ENCODE data around the gene NADK. TPM values are rescaled to one million over a fixed set of nuclear protein-coding genes. Genes with fewer than 3 reads are reported as not detected.

The NADK gene
- total and polyA plus RNA-seq, 2 donors (not counting 1 experiment from before 2014, with no cell fraction given): 149 to 184 TPM

DNA sequence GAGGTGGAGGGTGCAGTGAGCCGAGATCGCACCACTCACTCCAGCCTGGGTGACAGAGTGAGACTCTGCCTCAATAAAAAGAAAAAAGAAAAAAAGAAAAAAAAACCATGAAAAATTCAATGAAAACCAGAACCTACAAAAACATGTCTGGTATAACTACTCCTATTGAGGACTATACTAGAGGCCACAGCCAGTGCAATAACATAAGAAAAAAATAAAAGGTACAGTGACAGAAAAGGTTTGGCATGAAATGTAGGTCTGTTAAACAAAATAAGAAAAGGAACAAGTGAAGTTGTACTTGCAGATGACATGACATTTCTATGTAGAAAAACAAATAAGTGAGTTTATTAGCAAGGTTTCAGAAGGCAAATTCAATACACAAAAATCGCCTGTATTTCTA is 8.2 kb downstream of the NADK start:
- intact Hi-C loops (cut with micrococcal nuclease): no loop called here
- WGBS (ENCODE audit: insufficient coverage): no CpG with 5 or more reads among the region's 3 CpGs
- H3K27ac Mint-ChIP-seq: no peak overlapping the region

DNA sequence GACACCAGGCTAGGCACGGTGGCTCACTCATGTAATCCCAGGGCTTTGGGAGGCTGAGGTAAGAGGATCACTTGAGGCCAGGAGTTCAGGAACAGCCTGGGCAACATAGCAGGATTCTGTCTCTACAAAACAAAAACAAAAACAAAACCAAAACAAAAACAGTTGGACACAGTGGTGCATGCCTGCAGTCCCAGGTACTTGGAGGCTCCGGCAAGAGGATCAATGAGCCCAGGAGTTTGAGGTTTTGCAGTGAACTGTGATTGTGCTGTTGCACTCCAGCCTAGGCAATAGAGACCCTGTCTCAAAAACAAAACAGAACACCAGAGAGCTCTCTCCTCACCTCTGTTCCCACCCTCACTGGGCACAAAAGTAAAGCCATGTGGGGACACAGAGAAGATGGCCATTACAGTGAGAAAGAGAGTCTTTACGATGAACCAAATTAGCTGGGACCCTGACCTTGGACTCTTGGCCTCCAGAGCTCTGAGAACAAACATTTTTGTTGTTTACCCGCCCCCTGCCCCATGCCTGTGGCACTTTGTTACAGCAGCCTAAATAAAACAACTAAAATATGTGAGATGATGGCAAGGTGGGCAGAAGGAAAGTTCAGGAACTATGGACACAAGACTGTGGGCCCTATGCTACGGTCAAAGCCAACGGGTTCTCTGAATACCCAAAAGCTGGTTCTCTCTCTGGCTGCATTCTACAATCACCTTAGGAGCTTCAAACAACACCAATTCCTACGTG is 9.8 kb downstream of the NADK start:
- ATAC-seq (ENCODE audit: low read depth) (no peak), DNase-seq (no peak)
- H2AFZ ChIP-seq (ENCODE audit: insufficient read depth, low read depth, low read length, poor library complexity, severe bottlenecking): no peak overlapping the region
- ChIA-PET CTCF (interaction anchor here (0.8 to 1.4 kb wide), 3 partner anchors 12 to 140 kb away, joined by 3 to 6 read pairs (median 5); no protein-coding TSS in a partner anchor), POLR2A (no interaction called here)
- H3K27ac ChIP-seq (ENCODE audit: low read length in 2 of 2): peak overlapping the region in 1 of 2 donors; percentile 3
- H3K4me2 ChIP-seq (replicated peaks; ENCODE audit: low read depth, low read length, poor library complexity, severe bottlenecking): no peak overlapping the region
- intact Hi-C loops (cut with micrococcal nuclease): no loop called here
- Mint-ChIP-seq H3K9me3 (ENCODE audit: insufficient read depth) (peaks cover 4% of the 10 kb centered on the region), H3K4me3 (no peak overlapping the region), H3K27me3 (no peaks in the 10 kb centered on the region), H3K27ac (peak overlapping the region; percentile 10), H3K4me1 (peaks cover 17% of the 10 kb centered on the region)
- no peaks in the 10 kb centered on the region for H3K27me3 ChIP-seq (replicated peaks in 1 of 4; ENCODE audit: control extremely low read depth in 1 of 4, control insufficient read depth in 3 of 4, insufficient read depth in 4 of 4, low read length in 3 of 4)
- H3K4me3 ChIP-seq (ENCODE audit: control extremely low read depth in 1 of 5, extremely low read depth in 1 of 5, insufficient read depth in 1 of 5, low read depth in 2 of 5, low read length in 4 of 5): no peak overlapping the region
- peaks cover 0 to 7% (median 0%) of the 10 kb centered on the region in 3 donors for H3K9me3 ChIP-seq (ENCODE audit: control extremely low read depth in 1 of 3, control insufficient read depth in 2 of 3, insufficient read depth in 1 of 3, low read length in 2 of 3)
- peaks cover 69% of the 10 kb centered on the region for H4K20me1 ChIP-seq (ENCODE audit: control insufficient read depth, insufficient read depth, low read length, poor library complexity, severe bottlenecking)
- peaks cover 0 to 70% of the 10 kb centered on the region in 2 experiments for H3K36me3 ChIP-seq (replicated peaks in 1 of 2; ENCODE audit: control extremely low read depth in 1 of 2, control insufficient read depth in 1 of 2, extremely low read depth in 1 of 2, insufficient read depth in 2 of 2, low read length in 1 of 2)
- peaks cover 99% of the 10 kb centered on the region for H3K79me2 ChIP-seq (ENCODE audit: control insufficient read depth, insufficient read depth, low read length)
- H3K4me1 ChIP-seq (ENCODE audit: control insufficient read depth in 2 of 2, insufficient read depth in 2 of 2, low read length in 2 of 2): no peaks in the 10 kb centered on the region
- TF ChIP-seq, protein P1, sequence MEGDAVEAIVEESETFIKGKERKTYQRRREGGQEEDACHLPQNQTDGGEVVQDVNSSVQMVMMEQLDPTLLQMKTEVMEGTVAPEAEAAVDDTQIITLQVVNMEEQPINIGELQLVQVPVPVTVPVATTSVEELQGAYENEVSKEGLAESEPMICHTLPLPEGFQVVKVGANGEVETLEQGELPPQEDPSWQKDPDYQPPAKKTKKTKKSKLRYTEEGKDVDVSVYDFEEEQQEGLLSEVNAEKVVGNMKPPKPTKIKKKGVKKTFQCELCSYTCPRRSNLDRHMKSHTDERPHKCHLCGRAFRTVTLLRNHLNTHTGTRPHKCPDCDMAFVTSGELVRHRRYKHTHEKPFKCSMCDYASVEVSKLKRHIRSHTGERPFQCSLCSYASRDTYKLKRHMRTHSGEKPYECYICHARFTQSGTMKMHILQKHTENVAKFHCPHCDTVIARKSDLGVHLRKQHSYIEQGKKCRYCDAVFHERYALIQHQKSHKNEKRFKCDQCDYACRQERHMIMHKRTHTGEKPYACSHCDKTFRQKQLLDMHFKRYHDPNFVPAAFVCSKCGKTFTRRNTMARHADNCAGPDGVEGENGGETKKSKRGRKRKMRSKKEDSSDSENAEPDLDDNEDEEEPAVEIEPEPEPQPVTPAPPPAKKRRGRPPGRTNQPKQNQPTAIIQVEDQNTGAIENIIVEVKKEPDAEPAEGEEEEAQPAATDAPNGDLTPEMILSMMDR (IDR thresholded peaks at IDR 0.05): no peak
- TF ChIP-seq EZH2 (IDR thresholded peaks at IDR 0.05; ENCODE audit: borderline replicate concordance, insufficient read depth, low read depth, low read length, poor library complexity, severe bottlenecking): no peak
- no peak overlapping the region for H3K9ac ChIP-seq (ENCODE audit: low read length)
- WGBS (ENCODE audit: insufficient coverage): 89% methylated on average over 3 of the region's 7 CpGs

More for the DNA sequence above, 8.2 kb downstream of the NADK start:
- Mint-ChIP-seq H3K9me3 (ENCODE audit: insufficient read depth) (peaks cover 4% of the 10 kb centered on the region), H3K27me3 (no peaks in the 10 kb centered on the region), H3K4me1 (peaks cover 24% of the 10 kb centered on the region), H3K4me3 (no peak overlapping the region)
- Histone ChIP-seq H3K4me2 (replicated peaks; ENCODE audit: low read depth, low read length, poor library complexity, severe bottlenecking) (no peak overlapping the region), H3K9ac (ENCODE audit: low read length) (no peak overlapping the region), H3K9me3 (ENCODE audit: control extremely low read depth in 1 of 3, control insufficient read depth in 2 of 3, insufficient read depth in 1 of 3, low read length in 2 of 3) (peaks cover 0 to 7% (median 0%) of the 10 kb centered on the region in 3 donors), H3K27ac (ENCODE audit: low read length in 2 of 2) (peak overlapping the region in 1 of 2 donors; percentile 34), H3K27me3 (replicated peaks in 1 of 4; ENCODE audit: control extremely low read depth in 1 of 4, control insufficient read depth in 3 of 4, insufficient read depth in 4 of 4, low read length in 3 of 4) (no peaks in the 10 kb centered on the region), H4K20me1 (ENCODE audit: control insufficient read depth, insufficient read depth, low read length, poor library complexity, severe bottlenecking) (peaks cover 57% of the 10 kb centered on the region), H3K4me1 (ENCODE audit: control insufficient read depth in 2 of 2, insufficient read depth in 2 of 2, low read length in 2 of 2) (peaks cover 7 to 11% of the 10 kb centered on the region in 2 donors), H3K79me2 (ENCODE audit: control insufficient read depth, insufficient read depth, low read length) (peaks cover 98% of the 10 kb centered on the region), H3K36me3 (replicated peaks in 1 of 2; ENCODE audit: control extremely low read depth in 1 of 2, control insufficient read depth in 1 of 2, extremely low read depth in 1 of 2, insufficient read depth in 2 of 2, low read length in 1 of 2) (peaks cover 0 to 59% of the 10 kb centered on the region in 2 experiments), H2AFZ (ENCODE audit: insufficient read depth, low read depth, low read length, poor library complexity, severe bottlenecking) (no peak overlapping the region), H3K4me3 (ENCODE audit: control extremely low read depth in 1 of 5, extremely low read depth in 1 of 5, insufficient read depth in 1 of 5, low read depth in 2 of 5, low read length in 4 of 5) (no peak overlapping the region)
- POLR2A ChIA-PET: no interaction called here
- ATAC-seq (ENCODE audit: low read depth) (no peak), DNase-seq (no peak)
- CTCF ChIA-PET: interaction anchor here (1.0 to 1.2 kb wide), 3 partner anchors 26 to 138 kb away, joined by 3 to 6 read pairs (median 5); no protein-coding TSS in a partner anchor
- TF ChIP-seq, protein P1 (IDR thresholded peaks at IDR 0.05): no peak
- no peak for TF ChIP-seq EZH2 (IDR thresholded peaks at IDR 0.05; ENCODE audit: borderline replicate concordance, insufficient read depth, low read depth, low read length, poor library complexity, severe bottlenecking)
